ENCODE results near the gene NXPH4.

DNA sequence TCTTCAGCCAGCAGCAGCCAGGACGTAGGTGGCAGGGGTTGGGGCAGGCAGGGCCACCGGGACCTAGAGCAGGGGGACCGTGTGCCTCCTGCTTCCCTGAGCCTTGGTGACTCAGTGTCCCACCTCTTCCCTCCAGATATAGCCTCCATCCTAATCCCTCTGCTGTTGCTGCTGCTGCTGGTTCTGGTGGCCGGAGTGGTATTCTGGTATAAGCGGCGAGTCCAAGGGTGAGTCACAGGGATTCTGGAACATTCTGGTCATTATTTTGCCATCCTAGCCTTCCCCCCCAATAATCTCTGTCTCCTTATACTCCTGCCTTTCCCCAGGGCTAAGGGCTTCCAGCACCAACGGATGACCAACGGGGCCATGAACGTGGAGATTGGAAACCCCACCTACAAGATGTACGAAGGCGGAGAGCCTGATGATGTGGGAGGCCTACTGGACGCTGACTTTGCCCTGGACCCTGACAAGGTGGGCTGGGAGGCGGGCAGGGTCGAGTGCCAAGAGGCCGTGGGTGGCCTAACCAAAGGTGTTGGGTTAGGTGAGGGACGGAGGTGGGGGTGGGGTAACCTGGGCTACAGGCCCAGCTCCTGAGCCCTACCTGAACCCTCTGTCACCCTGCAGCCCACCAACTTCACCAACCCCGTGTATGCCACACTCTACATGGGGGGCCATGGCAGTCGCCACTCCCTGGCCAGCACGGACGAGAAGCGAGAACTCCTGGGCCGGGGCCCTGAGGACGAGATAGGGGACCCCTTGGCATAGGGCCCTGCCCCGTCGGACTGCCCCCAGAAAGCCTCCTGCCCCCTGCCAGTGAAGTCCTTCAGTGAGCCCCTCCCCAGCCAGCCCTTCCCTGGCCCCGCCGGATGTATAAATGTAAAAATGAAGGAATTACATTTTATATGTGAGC, 4.5 kb upstream of the NXPH4 start:
- TF ChIP-seq, protein P1, sequence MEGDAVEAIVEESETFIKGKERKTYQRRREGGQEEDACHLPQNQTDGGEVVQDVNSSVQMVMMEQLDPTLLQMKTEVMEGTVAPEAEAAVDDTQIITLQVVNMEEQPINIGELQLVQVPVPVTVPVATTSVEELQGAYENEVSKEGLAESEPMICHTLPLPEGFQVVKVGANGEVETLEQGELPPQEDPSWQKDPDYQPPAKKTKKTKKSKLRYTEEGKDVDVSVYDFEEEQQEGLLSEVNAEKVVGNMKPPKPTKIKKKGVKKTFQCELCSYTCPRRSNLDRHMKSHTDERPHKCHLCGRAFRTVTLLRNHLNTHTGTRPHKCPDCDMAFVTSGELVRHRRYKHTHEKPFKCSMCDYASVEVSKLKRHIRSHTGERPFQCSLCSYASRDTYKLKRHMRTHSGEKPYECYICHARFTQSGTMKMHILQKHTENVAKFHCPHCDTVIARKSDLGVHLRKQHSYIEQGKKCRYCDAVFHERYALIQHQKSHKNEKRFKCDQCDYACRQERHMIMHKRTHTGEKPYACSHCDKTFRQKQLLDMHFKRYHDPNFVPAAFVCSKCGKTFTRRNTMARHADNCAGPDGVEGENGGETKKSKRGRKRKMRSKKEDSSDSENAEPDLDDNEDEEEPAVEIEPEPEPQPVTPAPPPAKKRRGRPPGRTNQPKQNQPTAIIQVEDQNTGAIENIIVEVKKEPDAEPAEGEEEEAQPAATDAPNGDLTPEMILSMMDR (IDR thresholded peaks at IDR 0.05 in 4 of 5, conservative IDR thresholded peaks at IDR 0.05 in 1 of 5) = no peak
- TF ChIP-seq POLR2A (IDR thresholded peaks at IDR 0.05) = no peak

Data from gastrocnemius medialis (tissue), 4 donors.